Vagina (tissue), 2 donors: Measurements from ENCODE around the gene STK38L. TPM values are rescaled to one million over a fixed set of nuclear protein-coding genes. Genes with fewer than 3 reads are reported as not detected.

ENCODE experiments used
- DNase-seq, 2 donors: peaks; one replicate each; pipeline ENCODE4 v3.0.0-alpha.2; 2017; ENCODE audit errors: extremely low spot score in 2 of 2
- H3K27ac ChIP-seq: fragments of 200-600 bp; sonication (generic); one replicate; pipeline ENCODE4 v1.5.1; 2019
- H3K27me3 ChIP-seq: fragments of 200-600 bp; sonication (generic); one replicate; pipeline ENCODE4 v1.5.1; 2019
- H3K36me3 ChIP-seq, 2 donors: fragments of 200-600 bp; sonication (generic); one replicate each; pipeline ENCODE4 v1.5.1; 2017 to 2019
- H3K4me1 ChIP-seq: fragments of 200-600 bp; sonication (generic); one replicate; pipeline ENCODE4 v1.5.1; 2019
- H3K4me3 ChIP-seq, 2 donors: fragments of 200-600 bp; sonication (generic); 1 replicate in 1 of 2; 2 replicates in 1 of 2; pipeline ENCODE4 v1.5.1; 2016 to 2019
- H3K9me3 ChIP-seq: fragments of 200-600 bp; sonication (generic); one replicate; pipeline ENCODE4 v1.5.1; 2019
- CTCF ChIP-seq, 3 experiments: fragments of 450-650 bp in 2 of 3; fragments of 200-600 bp in 1 of 3; sonication (generic) in 1 of 3; IDR thresholded peaks; one replicate each; pipeline ENCODE4 v1.5.1; 2017 to 2019; ENCODE audit warnings: antibody characterized with exemption in 3 of 3, mild to moderate bottlenecking in 2 of 3, moderate library complexity in 2 of 3
- POLR2A ChIP-seq, 2 donors: fragments of 450-650 bp; IDR thresholded peaks; one replicate each; pipeline ENCODE4 v1.6.1; 2017; ENCODE audit warnings: antibody characterized with exemption in 2 of 2, mild to moderate bottlenecking in 2 of 2, moderate library complexity in 2 of 2
- POLR2AphosphoS5 ChIP-seq, 2 donors: sonication (generic); formaldehyde crosslinking; IDR thresholded peaks; one replicate each; pipeline ENCODE4 v1.9.0; 2017; ENCODE audit warnings: antibody characterized with exemption in 2 of 2, mild to moderate bottlenecking in 2 of 2, low read depth in 1 of 2; ENCODE audit not compliant: insufficient read depth in 1 of 2
- intact Hi-C: fragments of 100-400 bp; cut with DNase I; formaldehyde crosslinking; loops from one replicate; pipeline ENCODE4 v1.15.1; 2023
- total RNA-seq: library from RNA; depleted of rRNA; stranded (reverse); fragments of >200 nt; gene quantifications from one replicate; pipeline ENCODE4 v1.2.3, GENCODE V29; 2016

STK38L gene
- total RNA-seq, 1 donor from 2014 or later = 52.8 TPM

GRCh38 chr12:27217590-27217989, 26.5 kb upstream of the STK38L start:
- Histone ChIP-seq H3K27me3 (no peaks in the 10 kb centered on the region), H3K4me1 (no peaks in the 10 kb centered on the region), H3K36me3 (no peaks in the 10 kb centered on the region), H3K9me3 (no peaks in the 10 kb centered on the region), H3K4me3 (no peak overlapping the region), H3K27ac (no peak overlapping the region)
- intact Hi-C loops = no loop called here
- no peak for DNase-seq
- no peak for TF ChIP-seq POLR2A (IDR thresholded peaks at IDR 0.05)
- no peak for TF ChIP-seq CTCF (IDR thresholded peaks at IDR 0.05)
- TF ChIP-seq POLR2AphosphoS5 (IDR thresholded peaks at IDR 0.05; ENCODE audit: insufficient read depth in 1 of 2, low read depth in 1 of 2) = no peak

- no peak for DNase-seq
- no peaks in the 10 kb centered on the region for H3K27me3 ChIP-seq
- H3K4me1 ChIP-seq = no peaks in the 10 kb centered on the region
- no peak for TF ChIP-seq CTCF (IDR thresholded peaks at IDR 0.05)
- TF ChIP-seq POLR2AphosphoS5 (IDR thresholded peaks at IDR 0.05; ENCODE audit: insufficient read depth in 1 of 2, low read depth in 1 of 2) = no peak
- TF ChIP-seq POLR2A (IDR thresholded peaks at IDR 0.05) = no peak
- H3K36me3 ChIP-seq = no peaks in the 10 kb centered on the region
- no peaks in the 10 kb centered on the region for H3K9me3 ChIP-seq
- no peak overlapping the region for H3K27ac ChIP-seq
- no peak overlapping the region for H3K4me3 ChIP-seq
- intact Hi-C loops = no loop called here
Measured at GRCh38 chr12:27219693-27220054, 24.4 kb upstream of the STK38L start.

GRCh38 chr12:27220055-27220987, 23.8 kb upstream of the STK38L start:
- Histone ChIP-seq H3K9me3 (no peaks in the 10 kb centered on the region), H3K36me3 (no peaks in the 10 kb centered on the region), H3K27ac (no peak overlapping the region), H3K4me1 (no peaks in the 10 kb centered on the region), H3K4me3 (no peak overlapping the region), H3K27me3 (no peaks in the 10 kb centered on the region)
- DNase-seq = no peak
- TF ChIP-seq POLR2AphosphoS5 (IDR thresholded peaks at IDR 0.05; ENCODE audit: insufficient read depth in 1 of 2, low read depth in 1 of 2) = no peak
- no peak for TF ChIP-seq CTCF (IDR thresholded peaks at IDR 0.05)
- no peak for TF ChIP-seq POLR2A (IDR thresholded peaks at IDR 0.05)
- intact Hi-C loops = no loop called here

GRCh38 chr12:27220988-27221345, 23.1 kb upstream of the STK38L start:
- H3K9me3 ChIP-seq = no peaks in the 10 kb centered on the region
- intact Hi-C loops = no loop called here
- no peak overlapping the region for H3K27ac ChIP-seq
- no peaks in the 10 kb centered on the region for H3K4me1 ChIP-seq
- no peak overlapping the region for H3K4me3 ChIP-seq
- no peak for TF ChIP-seq CTCF (IDR thresholded peaks at IDR 0.05)
- TF ChIP-seq POLR2AphosphoS5 (IDR thresholded peaks at IDR 0.05; ENCODE audit: insufficient read depth in 1 of 2, low read depth in 1 of 2) = no peak
- no peak for TF ChIP-seq POLR2A (IDR thresholded peaks at IDR 0.05)
- H3K36me3 ChIP-seq = no peaks in the 10 kb centered on the region
- no peaks in the 10 kb centered on the region for H3K27me3 ChIP-seq
- DNase-seq = no peak
